GM21717 (cell line): ENCODE measurements around the gene ATG7.

ENCODE experiments used
- ATAC-seq: cut with Tn5 transposase; IDR thresholded peaks from one replicate; pipeline ENCODE4 v1.9.1; 2021; ENCODE audit warnings: mild to moderate bottlenecking, moderate library complexity; ENCODE audit not compliant: unreplicated experiment

Gene ATG7

DNA sequence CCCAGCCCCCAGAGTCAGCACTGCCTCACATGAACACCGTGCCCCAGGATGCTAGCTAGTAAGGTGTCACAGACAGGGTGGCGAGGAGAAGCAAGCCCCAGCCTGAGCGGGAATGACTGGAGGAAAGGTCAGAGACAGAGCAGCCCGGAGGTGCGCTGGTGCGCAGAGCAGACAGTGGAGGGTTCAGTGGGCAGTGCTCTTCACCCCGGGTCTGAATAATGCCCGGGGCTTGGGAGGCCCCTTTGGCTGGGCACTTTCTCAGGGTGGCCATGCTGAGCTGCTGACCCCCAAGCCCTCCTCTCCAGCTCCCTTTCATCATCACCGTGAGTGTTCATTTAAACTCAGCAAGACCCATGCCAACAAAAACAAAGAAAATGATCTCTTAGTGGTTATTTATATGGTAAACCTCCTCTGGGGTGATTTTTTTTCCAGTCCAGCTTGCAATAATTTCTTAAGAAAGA, 260.8 kb downstream of the ATG7 start:
- no peak for ATAC-seq

DNA sequence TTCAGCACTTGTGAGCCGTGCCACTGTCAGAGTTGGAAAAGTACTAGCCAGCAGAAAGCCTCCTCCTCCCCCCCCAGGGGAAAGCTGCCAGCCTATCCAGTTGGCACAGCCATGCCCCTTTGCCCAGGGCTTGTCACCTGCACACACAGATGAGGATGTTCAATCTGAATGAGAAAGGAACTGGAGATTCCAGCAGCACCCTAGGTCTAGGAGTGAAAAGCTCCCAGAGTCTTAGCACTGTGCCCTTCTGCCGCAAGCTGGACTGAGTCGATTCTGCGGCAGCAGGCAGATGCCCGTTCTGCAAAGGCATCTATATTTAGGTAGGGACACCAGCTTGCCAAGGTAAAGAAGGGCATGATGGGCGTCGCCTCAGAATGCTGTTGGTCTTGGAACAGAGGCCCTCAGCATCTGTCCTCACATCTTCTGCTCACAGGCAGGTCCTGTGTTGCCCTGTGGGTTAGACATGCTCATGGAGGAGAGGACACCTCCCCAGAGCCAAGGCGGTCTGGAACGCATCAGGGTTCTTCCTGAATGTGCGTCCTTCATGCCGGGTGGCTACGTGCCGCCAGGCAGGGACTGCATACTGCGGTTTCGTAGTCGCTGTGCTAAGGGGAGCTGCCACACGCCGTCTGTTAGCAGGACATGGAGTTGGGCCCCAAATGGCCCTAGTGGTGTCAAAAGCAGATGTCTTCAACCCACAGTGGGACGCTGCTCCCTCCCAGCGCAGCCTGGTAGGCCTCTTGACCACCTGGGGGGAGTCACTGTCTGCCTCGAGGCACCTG, 262.0 kb downstream of the ATG7 start:
- ATAC-seq = no peak

DNA sequence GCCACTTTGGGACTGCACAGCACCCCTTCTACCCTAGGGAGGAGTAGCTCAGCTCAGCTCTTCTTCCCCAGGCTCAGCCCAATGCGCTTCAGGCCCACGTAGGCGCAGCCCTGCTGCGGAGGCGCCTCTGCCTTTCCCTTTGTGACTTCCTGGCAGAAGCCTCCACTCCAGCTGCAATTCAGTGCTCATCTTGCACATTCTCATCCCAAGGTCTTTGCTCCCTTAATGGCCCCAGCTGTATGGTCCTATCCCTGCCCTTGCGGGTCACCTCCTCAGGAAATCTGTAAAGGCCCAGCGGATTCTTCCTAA, 262.6 kb downstream of the ATG7 start:
- no peak for ATAC-seq

DNA sequence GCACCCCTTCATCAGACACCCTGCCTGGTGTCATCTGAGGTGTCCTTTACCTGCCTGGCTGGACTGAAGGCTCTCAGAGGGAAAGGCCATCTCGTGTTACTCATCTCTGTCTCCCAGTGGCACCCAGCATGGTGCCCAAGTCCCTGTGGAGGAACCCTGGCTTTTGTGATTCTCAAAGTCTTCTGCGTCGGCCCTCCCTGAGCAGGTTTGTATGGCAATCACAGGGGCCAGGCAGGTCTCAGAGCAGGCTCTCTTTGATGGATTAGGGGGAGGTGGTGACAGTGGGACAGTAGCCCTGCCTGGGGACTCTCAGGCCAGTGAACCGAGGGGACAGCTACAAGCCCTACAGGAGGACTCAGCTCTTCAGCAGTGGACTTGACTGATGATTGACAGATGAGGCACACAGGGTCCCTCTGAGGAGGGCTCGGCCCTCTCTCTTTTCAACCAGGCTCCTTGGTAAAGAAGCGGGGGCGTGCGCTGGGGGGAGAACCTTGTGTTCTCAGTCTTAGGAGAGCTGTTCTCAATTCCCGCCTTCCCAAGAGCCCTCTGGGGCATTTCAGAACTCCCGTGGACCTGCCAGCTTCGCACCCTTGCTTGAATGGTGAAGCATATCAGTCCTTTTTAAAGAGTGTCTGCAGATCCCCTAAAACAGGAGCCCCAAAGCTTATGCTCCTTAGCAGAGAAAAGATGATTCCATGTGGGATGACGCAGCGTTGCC, 263.2 kb downstream of the ATG7 start:
- no peak for ATAC-seq

DNA sequence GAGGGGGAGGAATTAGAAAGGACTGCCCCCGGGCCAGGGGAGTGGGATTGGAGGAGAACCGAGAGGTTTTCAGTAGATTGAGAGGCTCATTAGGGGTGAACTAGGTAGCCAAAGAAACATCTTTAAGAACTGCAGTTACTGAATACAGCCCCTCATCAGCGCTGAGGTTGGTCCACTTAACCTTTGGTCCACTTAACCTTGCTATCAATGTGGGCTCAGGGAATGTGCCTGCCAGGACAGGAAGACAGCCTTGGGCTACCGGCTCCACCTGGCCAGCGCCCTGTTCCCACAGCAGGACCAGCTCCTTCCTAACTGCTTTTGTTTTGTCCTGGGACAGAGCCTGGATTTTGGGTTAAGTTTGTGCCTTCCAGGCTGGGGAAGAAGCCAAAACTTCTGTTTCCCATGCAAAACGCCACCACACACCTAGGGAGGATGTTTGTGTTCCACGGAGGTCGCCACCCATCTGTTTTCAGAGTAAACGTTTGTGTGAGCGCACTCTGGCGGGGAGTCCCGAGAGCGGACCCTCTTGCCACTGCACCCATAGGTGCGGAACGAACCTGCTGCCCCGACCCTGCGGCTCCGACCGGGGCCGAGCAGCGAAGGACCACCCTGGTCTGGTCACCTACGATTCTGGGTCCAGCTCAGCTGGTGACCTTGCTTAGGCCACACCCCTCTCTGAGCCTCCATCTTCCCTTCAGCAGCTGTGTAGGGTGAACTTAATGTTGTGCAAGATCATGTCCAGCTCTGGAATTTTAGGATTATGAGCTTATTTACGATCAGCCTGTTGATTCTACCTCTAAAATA, 264.1 kb downstream of the ATG7 start:
- no peak for ATAC-seq

DNA sequence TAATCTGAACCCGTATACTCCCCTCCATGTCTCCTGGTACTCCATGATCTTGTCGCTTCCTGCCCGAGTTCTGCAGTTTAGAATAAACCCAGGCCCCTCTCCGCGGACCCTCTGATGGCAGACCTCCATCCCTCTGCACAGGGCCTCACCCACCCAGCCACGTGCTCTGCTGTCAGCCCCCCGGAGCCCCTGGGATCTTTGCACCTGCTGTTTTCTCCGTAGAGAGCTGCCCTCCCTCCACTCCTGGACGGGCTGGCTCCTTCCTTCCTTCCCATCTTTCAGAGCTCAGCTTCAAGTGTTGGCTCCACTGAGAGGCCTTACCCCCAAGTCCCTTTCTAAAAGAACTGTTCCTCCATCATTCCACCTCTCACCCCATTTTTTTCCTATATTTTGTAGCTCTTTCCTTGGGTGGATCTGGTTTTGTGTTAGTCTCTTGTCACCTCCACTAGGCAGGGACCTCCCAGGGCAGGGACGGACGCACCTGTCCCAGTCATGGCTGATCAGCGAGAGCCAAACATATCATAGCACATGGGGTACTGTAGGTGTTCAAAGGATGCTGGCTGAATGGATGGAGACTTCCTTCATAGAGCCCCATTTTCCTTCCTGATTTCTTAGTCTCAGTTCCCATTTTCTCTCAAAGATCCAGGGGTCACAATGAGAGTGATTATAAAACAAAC, 264.9 kb downstream of the ATG7 start:
- ATAC-seq = no peak

DNA sequence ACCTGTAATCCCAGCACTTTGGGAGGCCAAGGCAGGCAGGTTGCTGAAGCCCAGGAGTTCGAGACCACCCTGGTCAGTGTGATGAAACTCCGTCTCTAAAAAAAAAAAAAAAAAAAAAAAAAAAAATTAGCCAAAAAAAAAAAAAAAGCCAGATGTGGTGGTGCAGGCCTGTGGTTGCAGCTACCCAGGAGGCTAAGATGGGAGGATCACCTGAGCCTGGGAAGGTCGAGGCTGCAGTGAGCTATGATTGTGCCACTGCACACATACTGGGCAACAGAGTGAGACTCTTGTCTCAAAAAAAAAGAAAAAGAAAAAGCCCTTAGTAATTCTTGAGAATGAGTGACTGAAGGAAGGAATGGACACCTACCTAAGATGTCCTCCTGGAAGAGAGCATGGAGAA, 266.4 kb downstream of the ATG7 start:
- no peak for ATAC-seq

DNA sequence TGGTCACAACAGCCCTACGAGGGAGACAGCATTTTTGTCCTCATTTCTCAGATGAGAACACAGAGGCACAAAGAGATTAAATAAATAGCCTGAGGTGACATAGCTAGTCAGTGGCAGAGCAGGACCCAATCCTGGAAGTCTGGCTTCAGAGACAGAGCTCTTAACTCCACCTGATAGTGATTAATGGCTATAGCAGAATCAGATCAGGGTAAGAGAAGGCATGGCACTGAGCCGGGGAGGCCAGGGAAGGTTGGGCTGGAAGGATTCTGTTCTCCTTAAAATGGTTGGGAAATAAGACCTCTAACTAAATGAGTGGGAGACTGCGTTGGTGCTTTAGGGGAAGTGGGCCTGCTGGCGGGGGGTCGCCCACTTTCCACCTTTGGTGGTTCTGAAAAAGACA, 267.0 kb downstream of the ATG7 start:
- no peak for ATAC-seq

DNA sequence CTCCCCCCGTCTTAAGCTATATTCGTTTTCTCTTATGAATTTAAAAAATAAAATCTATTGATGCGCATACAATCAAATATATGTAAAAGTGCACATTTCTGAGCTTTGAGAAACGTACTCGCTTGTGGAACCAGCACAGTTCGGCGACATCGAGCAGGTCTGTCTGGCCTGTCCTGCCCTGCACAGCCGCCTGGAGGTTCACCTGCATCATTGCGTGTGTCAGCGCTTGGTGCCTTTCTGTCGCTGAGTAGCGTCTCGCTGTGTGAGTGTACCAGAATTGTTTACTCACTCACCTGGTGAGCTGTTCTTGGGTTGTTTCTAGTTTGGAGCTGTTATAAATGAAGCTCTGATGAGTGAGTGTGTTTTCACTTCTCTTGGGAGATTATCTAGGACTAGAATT, 267.5 kb downstream of the ATG7 start:
- no peak for ATAC-seq

DNA sequence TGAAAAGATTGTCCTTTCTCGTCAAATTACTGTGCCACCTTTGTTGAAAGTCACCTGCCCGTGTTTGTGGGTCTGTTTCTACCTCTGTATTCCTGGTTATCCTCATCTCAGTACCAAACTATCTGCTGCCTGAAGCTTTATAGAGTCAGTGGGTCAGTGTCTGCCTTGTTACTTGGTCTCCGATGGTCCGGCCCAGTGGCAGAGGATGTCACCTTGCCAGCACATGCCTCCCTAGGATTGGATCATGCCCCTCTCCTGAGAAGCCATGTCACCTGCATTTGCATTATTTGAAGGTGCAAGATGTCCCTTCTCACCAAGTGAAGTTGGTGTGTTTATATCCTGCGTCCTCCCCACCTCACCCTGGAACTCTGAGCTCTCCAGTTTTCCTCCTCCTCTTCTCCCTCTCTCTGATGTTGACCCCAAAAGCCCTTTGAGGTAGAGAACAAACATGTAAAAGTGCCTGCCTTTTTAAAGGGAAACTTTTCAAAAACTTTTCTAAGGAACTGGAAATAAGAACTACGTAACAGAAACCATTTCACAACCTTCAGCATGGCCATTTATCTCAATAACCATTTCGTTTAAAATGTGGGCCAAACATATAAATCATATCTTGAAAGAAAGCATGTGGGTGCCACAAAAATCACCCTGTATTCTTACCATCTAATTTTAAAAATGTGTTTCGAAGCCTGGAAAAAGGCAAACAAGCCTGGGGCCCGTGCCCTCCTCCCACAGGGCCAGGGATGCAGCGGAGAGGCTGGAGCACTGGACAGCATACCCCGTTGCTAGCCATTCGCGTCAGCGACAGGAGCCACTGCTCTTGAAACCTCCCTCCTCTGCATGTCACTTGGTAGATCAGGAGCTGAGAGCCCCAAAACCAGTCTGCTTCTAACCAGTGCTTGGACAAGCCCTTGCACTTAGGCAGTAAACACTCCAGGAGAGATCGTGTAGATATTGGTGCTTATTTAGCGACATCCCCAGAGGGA, 269.4 kb downstream of the ATG7 start:
- no peak for ATAC-seq

DNA sequence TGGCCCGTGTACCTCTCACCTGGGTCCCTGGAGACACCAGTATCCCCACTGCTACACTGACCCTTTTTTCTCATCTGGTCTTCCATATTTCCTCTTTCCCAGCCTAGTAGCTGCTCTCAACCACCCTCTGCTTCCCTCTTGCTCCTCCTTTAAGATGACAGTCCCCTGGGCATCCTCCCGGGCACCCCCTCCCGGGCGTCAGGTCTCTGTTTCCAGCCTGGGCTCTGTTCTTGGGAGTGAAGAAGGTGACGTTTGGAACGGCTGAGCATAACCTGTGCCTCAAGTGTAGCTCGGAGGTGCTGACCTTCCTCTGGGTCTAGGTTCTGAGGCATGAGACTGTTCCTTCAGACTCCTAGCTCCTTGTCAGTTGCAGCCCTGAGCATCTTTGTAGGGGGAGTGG, 270.4 kb downstream of the ATG7 start:
- ATAC-seq = no peak

DNA sequence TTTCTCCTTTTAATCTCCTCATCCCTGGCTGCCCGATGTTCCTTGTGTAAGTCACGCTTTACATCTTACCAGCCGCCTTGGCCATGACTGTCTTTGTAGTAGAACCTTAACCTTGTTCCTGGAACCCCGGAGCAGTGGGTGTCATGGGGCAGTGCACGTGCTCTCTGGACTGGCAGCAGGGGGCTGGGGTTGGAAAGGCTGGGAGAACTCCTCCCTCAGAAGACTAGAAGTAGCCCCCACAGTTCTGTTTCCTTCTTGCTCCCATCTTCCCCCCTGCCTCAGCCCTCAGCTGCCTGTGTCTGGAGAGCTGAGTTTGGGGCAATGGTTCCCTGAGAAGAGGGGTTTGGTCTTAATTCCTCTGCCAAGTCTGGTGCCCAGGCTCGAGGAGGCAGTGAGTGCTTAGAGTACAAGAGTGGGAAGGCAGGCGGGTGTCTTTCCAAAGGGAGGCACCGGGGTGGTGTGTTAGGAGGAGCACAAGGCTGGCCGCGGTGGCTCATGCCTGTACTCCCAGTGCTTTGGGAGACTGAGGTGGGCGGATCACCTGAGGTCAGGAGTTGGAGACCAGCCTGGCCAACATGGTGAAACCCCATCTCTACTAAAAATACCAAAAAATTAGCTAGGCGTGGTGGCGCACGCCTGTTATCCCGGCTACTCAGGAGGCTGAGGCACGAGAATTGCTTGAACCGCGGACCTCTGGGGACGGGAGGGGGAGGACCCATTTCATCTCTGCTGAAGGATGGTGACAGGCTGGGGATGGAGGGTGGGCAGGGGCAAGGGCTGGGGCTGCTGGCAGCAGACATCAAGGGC, 271.1 kb downstream of the ATG7 start:
- no peak for ATAC-seq

DNA sequence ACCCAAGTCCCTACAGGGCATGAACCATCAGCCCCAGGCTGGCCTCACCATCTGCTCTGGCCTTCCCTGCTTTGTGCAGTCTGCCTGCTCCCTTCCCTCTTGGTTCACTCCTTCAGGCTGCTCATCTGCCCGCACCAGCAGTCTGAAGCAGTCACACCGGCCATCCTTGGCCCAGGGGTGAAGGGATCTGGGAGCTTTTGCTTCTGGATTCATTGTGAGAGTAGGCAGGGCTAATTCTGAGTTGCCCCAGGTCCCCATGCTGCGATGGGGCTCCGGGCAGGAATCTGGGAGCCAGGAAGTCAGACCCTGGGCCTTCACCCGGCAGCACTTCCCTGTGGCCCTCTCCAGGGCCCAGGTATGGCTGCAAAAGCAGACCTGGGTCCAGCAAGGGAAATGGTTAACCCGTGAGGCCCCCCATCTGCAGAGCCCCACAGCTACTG, 271.8 kb downstream of the ATG7 start:
- ATAC-seq = no peak

DNA sequence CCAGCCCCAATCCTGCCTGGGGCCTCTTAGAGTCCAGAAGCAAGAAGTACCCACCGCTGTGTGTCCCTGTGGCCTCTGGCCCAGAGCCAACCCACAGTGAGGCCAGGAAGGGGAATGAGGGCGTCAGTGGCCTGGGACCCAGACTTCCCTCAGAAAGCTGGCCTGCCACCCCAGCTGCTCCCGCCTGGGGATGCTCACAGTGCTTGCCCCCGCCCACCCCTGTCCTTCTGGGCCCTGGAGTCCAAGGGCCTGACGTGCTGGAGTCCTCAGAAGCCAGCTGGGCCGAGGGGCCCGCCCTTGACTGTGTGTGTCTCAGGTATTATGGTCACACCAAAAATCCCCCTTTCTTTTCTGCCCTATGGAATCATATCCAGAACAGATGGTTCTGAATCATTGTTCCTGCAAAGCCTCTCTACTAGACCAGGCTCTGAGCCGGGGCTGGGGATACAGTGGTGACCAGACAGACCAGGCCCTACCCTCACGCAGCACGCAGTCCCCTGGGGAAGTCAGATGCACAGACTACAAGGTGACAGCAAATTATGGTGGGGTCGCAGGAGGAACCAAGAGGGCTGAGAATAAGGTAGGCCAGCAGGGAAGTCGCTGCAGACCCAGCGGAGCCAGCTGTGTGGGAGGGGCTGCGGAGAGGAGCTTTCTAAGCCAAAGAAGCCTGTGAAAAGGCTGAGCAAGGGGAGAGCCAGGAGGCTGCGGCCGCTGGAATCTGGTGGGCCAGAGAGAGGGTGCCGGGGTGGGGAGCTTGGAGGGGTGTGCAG, 272.4 kb downstream of the ATG7 start:
- no peak for ATAC-seq

DNA sequence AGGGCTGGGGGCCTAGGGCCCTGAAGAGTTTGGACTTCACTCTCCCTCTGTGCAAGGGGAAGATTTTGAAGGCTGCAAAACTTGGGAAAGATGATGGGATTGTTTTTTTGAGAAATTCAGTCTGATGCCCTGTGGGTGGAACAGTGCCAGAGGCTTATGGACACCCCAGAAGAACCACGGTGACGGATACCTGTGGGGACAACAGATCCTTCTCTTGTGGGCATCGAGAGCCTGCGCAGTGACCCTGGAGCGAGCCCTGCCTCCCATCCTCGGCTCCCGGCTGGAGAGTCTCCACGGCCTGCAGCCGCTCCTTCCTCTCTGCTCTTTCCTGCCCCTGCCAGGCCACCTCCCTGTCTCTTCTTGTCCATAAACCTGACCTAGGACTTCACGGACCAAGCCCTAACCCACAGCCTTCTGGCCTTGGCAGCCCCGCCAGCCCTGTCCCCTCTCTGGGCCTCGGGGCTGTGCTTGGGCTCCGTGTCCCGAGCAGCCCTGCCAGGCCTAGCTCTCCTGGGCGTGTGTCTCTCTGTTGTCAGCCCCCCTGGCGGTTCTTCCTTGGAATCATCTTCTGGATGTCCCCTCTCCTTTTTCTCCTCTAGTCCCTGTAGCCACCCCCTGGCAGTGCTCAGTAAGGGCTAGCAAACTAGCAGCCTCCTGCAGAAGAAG, 273.1 kb downstream of the ATG7 start:
- ATAC-seq = no peak

DNA sequence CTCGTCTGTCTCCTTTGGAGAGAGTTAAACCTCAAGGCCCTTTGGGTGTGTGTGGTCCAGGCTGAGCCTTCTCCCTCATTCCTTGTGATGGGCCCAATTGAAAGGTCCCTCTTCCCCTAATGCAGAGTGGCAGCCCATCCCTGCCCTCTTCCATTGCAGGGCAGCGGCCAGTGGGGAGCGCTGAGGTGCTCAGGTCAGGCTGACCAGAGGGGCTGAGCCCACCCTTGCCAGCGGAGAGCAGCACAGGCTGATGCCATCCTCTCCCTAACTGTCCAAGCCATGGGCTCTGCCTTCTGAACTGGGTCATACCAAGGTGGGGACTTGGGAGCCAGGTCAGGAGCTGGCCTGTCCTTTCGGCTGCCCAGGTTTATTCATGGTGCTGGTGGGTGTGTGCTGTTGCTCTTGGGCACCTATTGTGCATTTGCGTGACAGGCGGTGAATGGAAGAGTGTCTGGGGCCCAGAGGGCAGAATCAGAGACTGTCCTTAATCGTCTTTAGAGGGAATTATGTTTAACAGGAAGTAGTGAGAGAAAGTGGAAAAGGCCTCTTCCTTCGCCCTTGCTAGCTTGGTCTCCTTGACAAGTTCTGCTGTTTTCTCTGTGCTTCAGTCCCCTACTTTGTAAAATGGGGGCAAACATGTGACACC, 274.6 kb downstream of the ATG7 start:
- no peak for ATAC-seq

DNA sequence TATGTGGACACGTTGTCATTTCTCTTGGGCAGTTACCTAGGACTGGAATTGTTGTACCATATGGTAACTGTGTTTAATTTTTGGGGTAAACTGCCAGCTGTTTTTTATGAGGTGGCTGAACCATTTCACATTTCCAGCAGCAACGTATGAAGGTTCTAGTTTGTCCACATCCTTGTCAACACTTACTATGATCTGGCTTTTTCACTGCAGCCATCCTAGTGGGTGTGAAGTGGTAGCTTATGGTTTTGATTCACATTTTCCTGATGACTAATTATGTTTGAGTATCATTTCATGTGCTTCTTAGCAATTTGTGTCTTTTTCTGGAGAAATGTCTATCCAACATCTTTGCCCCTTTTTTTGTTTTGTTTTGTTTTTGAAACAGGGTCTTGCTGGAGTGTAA, 275.3 kb downstream of the ATG7 start:
- ATAC-seq = no peak
